Effector memory CD4-positive, alpha-beta T cell (primary cell): ENCODE results near the gene VPS33B.

Source experiments
- DNase-seq, 3 donors: peaks; one replicate each; pipeline ENCODE4 v3.0.0-alpha.2; 2020
- H3K27ac ChIP-seq: 2 replicates; pipeline ENCODE4 v1.7.0; 2013; ENCODE audit warnings: mild to moderate bottlenecking, low read length, moderate library complexity; ENCODE audit not compliant: insufficient read depth, poor library complexity, severe bottlenecking
- H3K27me3 ChIP-seq: replicated peaks from 2 replicates; pipeline ENCODE4 v1.7.0; 2013; ENCODE audit warnings: mild to moderate bottlenecking, low read length; ENCODE audit not compliant: insufficient read depth, control insufficient read depth, poor library complexity, severe bottlenecking
- H3K36me3 ChIP-seq: 2 replicates; pipeline ENCODE4 v1.7.0; 2013; ENCODE audit warnings: mild to moderate bottlenecking, low read length, moderate library complexity; ENCODE audit not compliant: control insufficient read depth, insufficient read depth
- H3K4me1 ChIP-seq: 2 replicates; pipeline ENCODE4 v1.7.0; 2013; ENCODE audit warnings: low read length, mild to moderate bottlenecking; ENCODE audit not compliant: control insufficient read depth, insufficient read depth, poor library complexity, severe bottlenecking
- H3K4me3 ChIP-seq: 2 replicates; pipeline ENCODE4 v1.7.0; 2013; ENCODE audit warnings: low read length, low read depth, mild to moderate bottlenecking; ENCODE audit not compliant: insufficient read depth, poor library complexity, severe bottlenecking
- H3K9me3 ChIP-seq: 2 replicates; pipeline ENCODE4 v1.7.0; 2013; ENCODE audit warnings: mild to moderate bottlenecking, low read length, moderate library complexity; ENCODE audit not compliant: control insufficient read depth

VPS33B gene

GRCh38 chr15:90954712-90955623 is 67.4 kb downstream of the VPS33B start, which contains the start of gene RCCD1:
Gene RCCD1 (plus strand): TSS chr15:90954884. CDS start chr15:90956735, 1,851 bp downstream.
- no peaks in the 10 kb centered on the region for H3K27me3 ChIP-seq
- peak; percentile 77 to 87 (median 84) for DNase-seq
- H3K4me1 ChIP-seq: peaks cover 23% of the 10 kb centered on the region
- no peaks in the 10 kb centered on the region for H3K9me3 ChIP-seq
- peak within 1 kb of the TSS; percentile 91 for H3K27ac ChIP-seq
- peaks cover 16% of the 10 kb centered on the region for H3K36me3 ChIP-seq
- peak within 1 kb of the TSS; percentile 68 for H3K4me3 ChIP-seq

GRCh38 chr15:90953947-90954711 is 68.3 kb downstream of the VPS33B start:
- Histone ChIP-seq H3K27ac (peak overlapping the region; percentile 91), H3K4me3 (peak overlapping the region; percentile 68), H3K36me3 (peaks cover 24% of the 10 kb centered on the region), H3K4me1 (peaks cover 23% of the 10 kb centered on the region), H3K9me3 (no peaks in the 10 kb centered on the region), H3K27me3 (no peaks in the 10 kb centered on the region)
- no peak for DNase-seq

DNA sequence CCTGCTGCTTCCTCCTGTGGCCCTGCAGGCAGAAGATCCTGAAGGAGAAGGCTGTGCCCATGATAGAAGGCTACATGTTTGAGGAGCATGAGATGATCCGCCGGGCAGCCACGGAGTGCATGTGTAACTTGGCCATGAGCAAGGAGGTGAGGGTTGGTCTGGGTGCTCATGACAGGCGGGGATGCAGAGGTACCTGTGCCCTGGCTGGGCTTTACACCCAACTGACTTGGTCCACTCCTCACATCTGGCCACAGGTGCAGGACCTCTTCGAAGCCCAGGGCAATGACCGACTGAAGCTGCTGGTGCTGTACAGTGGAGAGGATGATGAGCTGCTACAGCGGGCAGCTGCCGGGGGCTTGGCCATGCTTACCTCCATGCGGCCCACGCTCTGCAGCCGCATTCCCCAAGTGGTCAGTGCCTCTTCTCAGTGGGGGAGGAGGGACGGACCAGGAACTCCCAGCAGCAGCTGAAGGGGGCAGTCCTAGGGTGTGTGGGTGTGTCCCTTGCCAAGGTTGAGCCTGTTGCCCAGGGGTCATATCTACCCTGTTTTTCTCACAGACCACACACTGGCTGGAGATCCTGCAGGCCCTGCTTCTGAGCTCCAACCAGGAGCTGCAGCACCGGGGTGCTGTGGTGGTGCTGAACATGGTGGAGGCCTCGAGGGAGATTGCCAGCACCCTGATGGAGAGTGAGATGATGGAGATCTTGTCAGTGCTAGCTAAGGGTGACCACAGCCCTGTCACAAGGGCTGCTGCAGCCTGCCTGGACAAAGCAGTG is 69.3 kb downstream of the VPS33B start:
- H3K36me3 ChIP-seq: peaks cover 31% of the 10 kb centered on the region
- no peak for DNase-seq
- no peaks in the 10 kb centered on the region for H3K27me3 ChIP-seq
- H3K9me3 ChIP-seq: no peaks in the 10 kb centered on the region
- H3K27ac ChIP-seq: no peak overlapping the region
- H3K4me1 ChIP-seq: peaks cover 23% of the 10 kb centered on the region
- H3K4me3 ChIP-seq: no peak overlapping the region

- DNase-seq: no peak
- no peaks in the 10 kb centered on the region for H3K9me3 ChIP-seq
- no peaks in the 10 kb centered on the region for H3K27me3 ChIP-seq
- H3K4me1 ChIP-seq: peaks cover 13% of the 10 kb centered on the region
- peaks cover 51% of the 10 kb centered on the region for H3K36me3 ChIP-seq
- H3K4me3 ChIP-seq: no peak overlapping the region
- no peak overlapping the region for H3K27ac ChIP-seq
Observed at GRCh38 chr15:90950676-90951075, 71.7 kb downstream of the VPS33B start.

GRCh38 chr15:90949979-90950675 is 72.3 kb downstream of the VPS33B start:
- Histone ChIP-seq H3K4me3 (no peak overlapping the region), H3K36me3 (peaks cover 52% of the 10 kb centered on the region), H3K27ac (no peak overlapping the region), H3K27me3 (no peaks in the 10 kb centered on the region), H3K9me3 (no peaks in the 10 kb centered on the region), H3K4me1 (peaks cover 8% of the 10 kb centered on the region)
- DNase-seq: no peak
